Small intestine (tissue), 7 donors: ENCODE results near the gene MAN1C1. TPM values are rescaled to one million over a fixed set of nuclear protein-coding genes. Genes with fewer than 3 reads are reported as not detected.
"Not testable (repeated sequence)": the region's sequence is repeated elsewhere in the genome, so short reads cannot be mapped to it uniquely, and the experiment has no call there.

ENCODE experiments used
- DNase-seq, 2 donors: peaks; one replicate each; pipeline versions ENCODE4 v3.0.0 to v3.0.0-alpha.2; 2013
- FAIRE-seq: peaks from 2 replicates; lab custom pipeline; 2012; peaks lifted over from hg19 to GRCh38; lab: Jason Lieb, UNC
- H3K27ac ChIP-seq, 3 donors: one replicate each; pipeline ENCODE4 v1.5.1; 2013; ENCODE audit warnings: low read length in 2 of 3, mild to moderate bottlenecking in 2 of 3, control low read depth in 1 of 3, inconsistent platforms in 1 of 3, low read depth in 1 of 3, moderate library complexity in 1 of 3
- H3K27me3 ChIP-seq, 3 donors: one replicate each; pipeline ENCODE4 v1.6.1; 2013; ENCODE audit warnings: low read length in 3 of 3, inconsistent platforms in 1 of 3; ENCODE audit not compliant: control insufficient read depth in 3 of 3, insufficient read depth in 3 of 3
- H3K36me3 ChIP-seq, 3 donors: one replicate each; pipeline ENCODE4 v1.6.1; 2013; ENCODE audit warnings: low read length in 3 of 3, inconsistent platforms in 1 of 3, low read depth in 1 of 3, mild to moderate bottlenecking in 1 of 3, moderate library complexity in 1 of 3; ENCODE audit not compliant: control insufficient read depth in 3 of 3, insufficient read depth in 2 of 3
- H3K4me1 ChIP-seq, 3 donors: one replicate each; pipeline ENCODE4 v1.6.1; 2013; ENCODE audit warnings: low read length in 2 of 3, inconsistent platforms in 1 of 3, low read depth in 1 of 3, mild to moderate bottlenecking in 1 of 3, moderate library complexity in 1 of 3; ENCODE audit not compliant: control insufficient read depth in 3 of 3, insufficient read depth in 2 of 3
- H3K4me3 ChIP-seq, 3 donors: one replicate each; pipeline ENCODE4 v1.5.1; 2013; ENCODE audit warnings: low read length in 3 of 3, control low read depth in 1 of 3, inconsistent platforms in 1 of 3, low read depth in 1 of 3, mild to moderate bottlenecking in 1 of 3, moderate library complexity in 1 of 3
- H3K9me3 ChIP-seq, 2 donors: one replicate each; pipeline ENCODE4 v1.6.1; 2013; ENCODE audit warnings: low read depth in 1 of 2, low read length in 1 of 2; ENCODE audit not compliant: control insufficient read depth in 2 of 2, insufficient read depth in 1 of 2
- WGBS, 3 donors: extraction: QIAGEN DNeasy Blood & Tissue Kit; methylation state at CpG; one replicate each; pipeline ENCODE4 v1.1.7; 2013; 5-methylcytosine and 5-hydroxymethylcytosine counted together
- polyA plus RNA-seq, 4 donors: library from polyadenylated mRNA; stranded (reverse) in 3 of 4; unstranded in 1 of 4; fragments of 200-250 nt in 3 of 4; fragments of 120-200 nt in 1 of 4; gene quantifications; one replicate each; pipeline versions ENCODE4 v1.2.1 to v1.2.3, GENCODE V29; 2013
- donor health status: healthy with polysubstance abuse.
- donor health status: control.
- donor health status: control.
- donor health status: Bipolar disorder and iron deficiency.
- donor health status: healthy.

The MAN1C1 gene
- polyA plus RNA-seq, 4 donors = 0.67 to 12.1 (median 3.4) TPM

DNA sequence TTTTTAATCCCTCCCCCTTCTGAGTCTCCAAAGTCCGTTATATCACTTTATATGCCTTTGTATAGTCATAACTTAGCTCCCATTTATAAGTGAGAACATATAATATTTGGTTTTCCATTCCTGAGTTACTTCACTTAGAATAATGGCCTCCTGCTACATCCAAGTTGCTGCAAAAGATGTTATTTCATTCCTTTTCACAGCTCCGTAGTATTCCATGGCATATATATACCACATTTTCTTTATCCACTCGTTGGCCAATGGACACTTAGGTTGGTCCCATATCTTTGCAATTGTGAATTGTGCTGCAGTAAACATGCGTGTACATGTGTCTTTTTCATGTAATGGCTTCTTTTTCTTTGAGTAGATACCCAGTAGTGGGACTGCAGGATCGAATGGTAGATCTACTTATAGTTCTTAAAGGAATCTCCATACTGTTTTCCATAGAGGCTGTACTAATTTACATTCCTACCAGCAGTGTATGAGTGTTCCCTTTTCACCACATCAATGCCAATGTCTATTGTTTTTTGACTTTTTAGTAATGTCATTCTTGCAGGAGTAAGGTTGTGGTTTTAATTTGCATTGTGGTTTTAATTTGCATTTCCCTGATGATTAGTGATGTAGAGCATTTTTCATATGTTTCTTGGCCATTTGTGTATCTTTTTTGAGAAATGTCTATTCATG is 12.3 kb downstream of the MAN1C1 start:
- Histone ChIP-seq H3K27me3 (no peaks in the 10 kb centered on the region), H3K27ac (no peak overlapping the region), H3K9me3 (no peaks in the 10 kb centered on the region), H3K36me3 (no peaks in the 10 kb centered on the region), H3K4me3 (no peak overlapping the region), H3K4me1 (no peaks in the 10 kb centered on the region)
- FAIRE-seq (no peak), DNase-seq (no peak)
- WGBS, 3 donors = 90 to 96% (median 93%) methylated on average over 5 of the region's 5 CpGs

GRCh38 chr1:25629836-25630235 is 13.2 kb downstream of the MAN1C1 start:
- no peak for FAIRE-seq
- WGBS, 3 donors = 61 to 80% (median 70%) methylated on average over 4 of the region's 4 CpGs

GRCh38 chr1:25631750-25632485 is 15.3 kb downstream of the MAN1C1 start:
- no peak overlapping the region for H3K4me3 ChIP-seq
- 50 to 77% (median 65%) methylated on average over 11 of the region's 11 CpGs for WGBS, 3 donors
- no peak for DNase-seq
- no peaks in the 10 kb centered on the region for H3K36me3 ChIP-seq
- peak overlapping the region in 1 of 3 donors; percentile 63 for H3K27ac ChIP-seq
- H3K9me3 ChIP-seq = peaks cover 0 to 22% of the 10 kb centered on the region in 2 donors
- H3K4me1 ChIP-seq = no peaks in the 10 kb centered on the region
- H3K27me3 ChIP-seq = no peaks in the 10 kb centered on the region
- no peak for FAIRE-seq

More at GRCh38 chr1:25629836-25630235, 13.2 kb downstream of the MAN1C1 start:
- H3K4me3 ChIP-seq = no peak overlapping the region
- H3K27me3 ChIP-seq = no peaks in the 10 kb centered on the region
- peaks cover 0 to 4% of the 10 kb centered on the region in 2 donors for H3K9me3 ChIP-seq
- no peaks in the 10 kb centered on the region for H3K4me1 ChIP-seq
- H3K27ac ChIP-seq = no peak overlapping the region
- no peaks in the 10 kb centered on the region for H3K36me3 ChIP-seq
- DNase-seq = no peak

GRCh38 chr1:25634066-25634465 is 17.5 kb downstream of the MAN1C1 start:
- Histone ChIP-seq H3K4me1 (no peaks in the 10 kb centered on the region), H3K27ac (no peak overlapping the region), H3K36me3 (no peaks in the 10 kb centered on the region), H3K4me3 (no peak overlapping the region), H3K9me3 (peaks cover 0 to 23% of the 10 kb centered on the region in 2 donors), H3K27me3 (no peaks in the 10 kb centered on the region)
- 88 to 96% (median 91%) methylated on average over 2 of the region's 2 CpGs for whole genome bisulfite sequencing, 3 donors
- no peak for DNase-seq
- FAIRE-seq = no peak

GRCh38 chr1:25634896-25635295 is 18.3 kb downstream of the MAN1C1 start:
- Histone ChIP-seq H3K36me3 (no peaks in the 10 kb centered on the region), H3K27ac (no peak overlapping the region), H3K27me3 (no peaks in the 10 kb centered on the region), H3K4me1 (no peaks in the 10 kb centered on the region), H3K9me3 (peaks cover 0 to 23% of the 10 kb centered on the region in 2 donors), H3K4me3 (no peak overlapping the region)
- no peak for DNase-seq
- WGBS, 3 donors = 88 to 94% (median 89%) methylated on average over 2 of the region's 2 CpGs
- no peak for FAIRE-seq

GRCh38 chr1:25636141-25636540 is 19.6 kb downstream of the MAN1C1 start:
- 33 to 74% (median 49%) methylated on average over 7 of the region's 7 CpGs for WGBS, 3 donors

DNA sequence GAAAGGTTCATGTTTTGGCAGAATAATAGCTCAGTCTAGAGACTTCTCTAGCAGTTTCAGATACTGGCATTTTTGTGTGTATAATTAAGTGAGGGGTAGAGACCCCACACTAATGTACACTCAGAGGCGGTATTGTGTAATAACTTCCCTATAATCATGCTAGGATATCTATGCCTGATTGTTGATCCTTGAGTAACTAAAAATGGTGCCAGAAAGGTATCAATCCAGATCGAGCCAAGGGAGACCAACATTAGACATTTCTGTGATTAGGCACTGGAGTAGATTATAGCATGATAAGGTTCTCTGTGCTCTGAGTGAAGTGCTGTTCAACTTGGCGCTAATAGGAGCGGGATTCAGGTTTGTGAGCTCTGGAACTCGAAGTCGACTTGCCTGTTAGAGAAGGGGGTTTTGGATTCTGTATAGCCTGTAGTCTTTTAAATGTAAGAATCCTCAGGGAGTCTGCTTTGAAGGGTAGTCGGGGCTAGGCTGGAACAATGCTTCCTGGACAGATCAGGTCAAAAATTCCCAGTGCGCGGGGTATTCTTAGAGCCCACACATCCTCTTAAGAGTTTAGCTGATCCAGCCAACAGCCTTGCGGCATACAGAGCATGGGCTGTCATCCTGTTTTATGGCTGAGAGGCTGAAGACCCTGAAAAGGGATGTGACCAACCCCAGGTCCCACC is 24.2 kb downstream of the MAN1C1 start:
- Histone ChIP-seq H3K4me3 (no peak overlapping the region), H3K36me3 (peaks cover 0 to 3% (median 0%) of the 10 kb centered on the region in 3 donors), H3K9me3 (peaks cover 0 to 10% of the 10 kb centered on the region in 2 donors), H3K27me3 (no peaks in the 10 kb centered on the region), H3K27ac (no peak overlapping the region), H3K4me1 (peaks cover 0 to 8% (median 2%) of the 10 kb centered on the region in 3 donors)
- DNase-seq = no peak
- no peak for FAIRE-seq
- 77 to 78% (median 77%) methylated on average over 10 of the region's 10 CpGs for WGBS, 3 donors

More at GRCh38 chr1:25636141-25636540, 19.6 kb downstream of the MAN1C1 start:
- H3K27me3 ChIP-seq, H3K27ac ChIP-seq, H3K36me3 ChIP-seq, DNase-seq, FAIRE-seq, H3K4me1 ChIP-seq, H3K4me3 ChIP-seq: not testable (repeated sequence)
- peaks cover 0 to 23% of the 10 kb centered on the region in 2 donors for H3K9me3 ChIP-seq

DNA sequence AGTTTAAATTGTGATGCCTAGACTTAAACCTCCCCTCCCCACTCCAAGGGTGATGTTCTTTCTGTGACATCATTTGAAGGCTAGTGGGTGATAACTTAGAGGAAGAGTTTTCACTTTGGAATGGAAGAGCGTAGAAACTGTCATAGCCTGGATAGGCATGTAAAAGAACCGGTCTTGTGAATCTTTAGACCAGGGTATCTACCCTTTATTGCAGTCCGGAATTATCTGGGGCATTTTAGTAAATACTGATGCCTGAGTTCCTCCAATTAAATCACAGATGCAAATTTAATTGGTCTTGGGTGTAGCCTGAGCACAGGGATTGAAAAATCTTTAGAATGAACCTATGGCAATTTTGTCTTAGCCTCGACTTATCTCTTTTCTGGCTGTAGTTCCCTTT is 24.7 kb downstream of the MAN1C1 start:
- FAIRE-seq (no peak), DNase-seq (no peak)
- Histone ChIP-seq H3K36me3 (peaks cover 0 to 7% (median 0%) of the 10 kb centered on the region in 3 donors), H3K27ac (no peak overlapping the region), H3K4me3 (no peak overlapping the region), H3K4me1 (peaks cover 0 to 8% (median 2%) of the 10 kb centered on the region in 3 donors), H3K27me3 (no peaks in the 10 kb centered on the region), H3K9me3 (peaks cover 0 to 5% of the 10 kb centered on the region in 2 donors)
- WGBS, 3 donors = 54 to 75% (median 64%) methylated on average over 4 of the region's 4 CpGs
